SK-N-SH (cell line): Measurements from ENCODE around the gene PHIP. TPM values are rescaled to one million over a fixed set of nuclear protein-coding genes. Genes with fewer than 3 reads are reported as not detected.

Experiments
- CTCF ChIA-PET: fragments of 300-600, 350-600 bp; formaldehyde crosslinking; extraction: SDS; loops from one replicate; lab custom pipeline; 2021; lab: Yijun Ruan, JAX
- POLR2A ChIA-PET: fragments of 350-600 bp; sonication (Branson Sonifier 250); formaldehyde crosslinking; extraction: SDS; loops from one replicate; lab custom pipeline; 2020; ENCODE audit warnings: antibody characterized with exemption, inconsistent platforms; lab: Yijun Ruan, JAX
- DNase-seq: peaks from one replicate; pipeline ENCODE4 v3.0.0; 2012
- H2AFZ ChIP-seq: fragments of 200-600 bp; sonication (generic); 2 replicates; pipeline ENCODE4 v1.8.1; 2016; ENCODE audit warnings: antibody characterized with exemption, mild to moderate bottlenecking, low read depth
- H3F3A ChIP-seq: fragments of 200-600 bp; sonication (generic); replicated peaks from 2 replicates; pipeline ENCODE3; 2016; ENCODE audit warnings: antibody characterized with exemption, mild to moderate bottlenecking; ENCODE audit not compliant: insufficient read depth
- H3K27ac ChIP-seq, 2 experiments: fragments of 200-500 bp in 1 of 2; fragments of 200-600 bp in 1 of 2; sonication (Bioruptor generic) in 1 of 2; sonication (generic), shearing (Covaris generic) in 1 of 2; 2 replicates each; pipeline versions ENCODE4 v1.5.1 to v1.6.1; 2014 to 2016; ENCODE audit warnings: low read depth in 2 of 2, inconsistent platforms in 1 of 2, low read length in 1 of 2, mild to moderate bottlenecking in 1 of 2, mixed read lengths in 1 of 2
- H3K27me3 ChIP-seq: fragments of 200-600 bp; sonication (generic), shearing (Covaris generic); 2 replicates; pipeline ENCODE4 v1.6.1; 2016; ENCODE audit warnings: mixed run types; ENCODE audit not compliant: insufficient read depth
- H3K36me3 ChIP-seq, 2 experiments: fragments of 200-500 bp in 1 of 2; fragments of 200-600 bp in 1 of 2; sonication (Bioruptor generic) in 1 of 2; sonication (generic) in 1 of 2; replicated peaks in 1 of 2; 2 replicates each; pipeline versions ENCODE3 to v1.5.1; 2014 to 2016; ENCODE audit warnings: low read length in 1 of 2, mild to moderate bottlenecking in 1 of 2; ENCODE audit not compliant: insufficient read depth in 2 of 2, control insufficient read depth in 1 of 2
- H3K4me1 ChIP-seq, 2 experiments: fragments of 200-500 bp in 1 of 2; fragments of 200-600 bp in 1 of 2; sonication (Bioruptor generic) in 1 of 2; sonication (generic), shearing (Covaris generic) in 1 of 2; 2 replicates each; pipeline versions ENCODE4 v1.5.1 to v1.6.1; 2014 to 2016; ENCODE audit warnings: low read depth in 1 of 2, low read length in 1 of 2, mixed run types in 1 of 2; ENCODE audit not compliant: insufficient read depth in 2 of 2, control insufficient read depth in 1 of 2
- H3K4me2 ChIP-seq: fragments of 200-600 bp; sonication (generic), shearing (Covaris generic); 2 replicates; pipeline ENCODE4 v1.6.1; 2017; ENCODE audit warnings: mixed run types
- H3K4me3 ChIP-seq, 2 experiments: fragments of 200-500 bp in 1 of 2; fragments of 200-600 bp in 1 of 2; sonication (Bioruptor generic) in 1 of 2; sonication (generic), shearing (Covaris generic) in 1 of 2; 2 replicates each; pipeline versions ENCODE4 v1.5.1 to v1.8.1; 2014 to 2016; ENCODE audit warnings: low read depth in 2 of 2, inconsistent platforms in 1 of 2, low read length in 1 of 2, mild to moderate bottlenecking in 1 of 2, mixed read lengths in 1 of 2, moderate library complexity in 1 of 2
- H3K79me2 ChIP-seq: fragments of 200-600 bp; sonication (generic); 2 replicates; pipeline ENCODE4 v1.8.1; 2017; ENCODE audit warnings: mild to moderate bottlenecking; ENCODE audit not compliant: insufficient read depth
- H3K9ac ChIP-seq: fragments of 200-600 bp; sonication (generic); 2 replicates; pipeline ENCODE4 v1.6.1; 2017; ENCODE audit warnings: mixed run types
- H3K9me2 ChIP-seq: fragments of 200-600 bp; sonication (generic); 2 replicates; pipeline ENCODE4 v1.6.1; 2017; ENCODE audit warnings: mixed run types
- H3K9me3 ChIP-seq: fragments of 200-600 bp; sonication (generic); 2 replicates; pipeline ENCODE4 v1.6.1; 2017; ENCODE audit warnings: mixed run types, mild to moderate bottlenecking, moderate library complexity
- H4K20me1 ChIP-seq: fragments of 200-600 bp; sonication (generic); 2 replicates; pipeline ENCODE4 v1.6.1; 2017; ENCODE audit warnings: mild to moderate bottlenecking, mixed run types; ENCODE audit not compliant: insufficient read depth
- CHD2 ChIP-seq: fragments of 150-350 bp; IDR thresholded peaks from 2 replicates; pipeline ENCODE4 v1.6.1; 2018; ENCODE audit warnings: low read length; ENCODE audit not compliant: partially characterized antibody
- ELF1 ChIP-seq: IDR thresholded peaks from 2 replicates; pipeline ENCODE4 v1.4.0; 2012
- EP300 ChIP-seq, 2 experiments: IDR thresholded peaks; 2 replicates each; pipeline versions ENCODE4 v1.4.0 to v1.6.1; 2012; ENCODE audit warnings: borderline replicate concordance in 1 of 2, low read depth in 1 of 2, low read length in 1 of 2
- EZH2phosphoT487 ChIP-seq: fragments of 200-600 bp; sonication (generic); IDR thresholded peaks from 2 replicates; pipeline ENCODE4 v1.6.1; 2017; ENCODE audit warnings: low read depth, mixed run types, mild to moderate bottlenecking, antibody characterized with exemption, moderate library complexity, borderline replicate concordance
- FOSL2 ChIP-seq: IDR thresholded peaks from 2 replicates; pipeline ENCODE4 v1.4.0; 2012; ENCODE audit warnings: low read depth, mild to moderate bottlenecking, moderate library complexity, borderline replicate concordance
- FOXJ3 ChIP-seq: sonication (generic); formaldehyde crosslinking; IDR thresholded peaks from 2 replicates; pipeline ENCODE4 v1.5.1; 2020; ENCODE audit warnings: mild to moderate bottlenecking, missing genetic modification reagents
- FOXM1 ChIP-seq: IDR thresholded peaks from 2 replicates; pipeline ENCODE4 v1.4.0; 2012; ENCODE audit warnings: low read depth, mild to moderate bottlenecking
- GATA2 ChIP-seq: sonication (generic); formaldehyde crosslinking; IDR thresholded peaks from 2 replicates; pipeline ENCODE4 v1.5.0; 2020; ENCODE audit warnings: mild to moderate bottlenecking, missing genetic modification reagents
- JUND ChIP-seq: IDR thresholded peaks from 2 replicates; pipeline ENCODE4 v1.4.0; 2012
- MXI1 ChIP-seq: IDR thresholded peaks from 2 replicates; pipeline ENCODE4 v1.6.1; 2012; ENCODE audit warnings: mild to moderate bottlenecking, low read depth, low read length, improper control_type of control experiment
- RAD21 ChIP-seq: IDR thresholded peaks from 2 replicates; pipeline ENCODE4 v1.6.1; 2012; ENCODE audit warnings: mild to moderate bottlenecking, low read length
- RCOR1 ChIP-seq: fragments of 150-350 bp; IDR thresholded peaks from 2 replicates; pipeline ENCODE4 v1.6.1; 2017; ENCODE audit warnings: antibody characterized with exemption, low read length
- RFX5 ChIP-seq: IDR thresholded peaks from 2 replicates; pipeline ENCODE4 v1.6.1; 2012; ENCODE audit warnings: mild to moderate bottlenecking, improper control_type of control experiment, low read length
- RXRA ChIP-seq: IDR thresholded peaks from 2 replicates; pipeline ENCODE4 v1.4.0; 2012; ENCODE audit warnings: low read depth, mild to moderate bottlenecking, borderline replicate concordance
- TAF1 ChIP-seq: IDR thresholded peaks from 2 replicates; pipeline ENCODE4 v1.6.1; 2012; ENCODE audit warnings: low read depth, mild to moderate bottlenecking, low read length, moderate library complexity, borderline replicate concordance
- TEAD4 ChIP-seq: IDR thresholded peaks from 2 replicates; pipeline ENCODE4 v1.4.0; 2012; ENCODE audit warnings: mild to moderate bottlenecking, borderline replicate concordance; ENCODE audit not compliant: insufficient read depth
- YY1 ChIP-seq: IDR thresholded peaks from 2 replicates; pipeline ENCODE4 v1.4.0; 2012; ENCODE audit warnings: low read depth, mild to moderate bottlenecking
- WGBS: methylation state at CpG from one replicate; pipeline ENCODE4 v1.1.6; 2017; ENCODE audit warnings: low lambda C conversion rate; 5-methylcytosine and 5-hydroxymethylcytosine counted together
- polyA plus RNA-seq, 3 experiments: library from polyadenylated mRNA; depleted of rRNA; stranded (reverse); fragments of >200 nt; gene quantifications; 2 replicates each; pipeline ENCODE4 v1.2.3, GENCODE V29; 2012
- TF ChIP-seq, protein P1 (sequence below): IDR thresholded peaks from 2 replicates; pipeline ENCODE4 v1.4.0; 2012; ENCODE audit warnings: low read depth, borderline replicate concordance
- TF ChIP-seq, protein P2 (sequence below): IDR thresholded peaks from 2 replicates; pipeline ENCODE4 v1.4.0; 2012; ENCODE audit warnings: low read depth, borderline replicate concordance
- TF ChIP-seq, protein P3 (sequence below): fragments of 150-350 bp; IDR thresholded peaks from 2 replicates; pipeline ENCODE4 v1.6.1; 2016; ENCODE audit warnings: mild to moderate bottlenecking, low read depth, low read length
- TF ChIP-seq, protein P4 (sequence below): IDR thresholded peaks from 2 replicates; pipeline ENCODE4 v1.4.0; 2012; ENCODE audit warnings: low read depth
- TF ChIP-seq, protein P5 (sequence below): IDR thresholded peaks from 2 replicates; pipeline ENCODE4; 2012

The PHIP gene
- polyA plus RNA-seq, 1 of the 3 experiments (the other 2 are of a cell fraction) = 1.7 TPM

DNA sequence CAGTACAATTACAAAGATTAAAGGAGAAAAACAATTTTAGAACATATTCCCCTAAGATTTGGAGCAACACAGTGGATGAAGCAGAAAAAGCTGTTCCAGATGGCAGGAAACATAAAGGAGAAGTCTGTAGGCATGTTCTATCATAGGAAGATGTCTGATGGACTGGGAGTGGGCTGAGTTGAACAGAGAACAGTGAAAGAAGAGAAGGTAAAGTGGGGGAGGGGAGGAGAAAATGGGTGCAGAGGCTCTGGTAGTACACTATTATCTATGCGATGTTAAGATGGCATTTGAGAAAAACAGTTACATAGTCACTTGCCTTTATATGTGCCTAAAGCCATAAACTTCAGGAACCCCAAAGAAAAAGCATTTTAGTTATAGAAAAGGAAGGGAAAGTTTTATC lies 4.2 kb upstream of the PHIP start (continued):
- TF ChIP-seq, protein P1, sequence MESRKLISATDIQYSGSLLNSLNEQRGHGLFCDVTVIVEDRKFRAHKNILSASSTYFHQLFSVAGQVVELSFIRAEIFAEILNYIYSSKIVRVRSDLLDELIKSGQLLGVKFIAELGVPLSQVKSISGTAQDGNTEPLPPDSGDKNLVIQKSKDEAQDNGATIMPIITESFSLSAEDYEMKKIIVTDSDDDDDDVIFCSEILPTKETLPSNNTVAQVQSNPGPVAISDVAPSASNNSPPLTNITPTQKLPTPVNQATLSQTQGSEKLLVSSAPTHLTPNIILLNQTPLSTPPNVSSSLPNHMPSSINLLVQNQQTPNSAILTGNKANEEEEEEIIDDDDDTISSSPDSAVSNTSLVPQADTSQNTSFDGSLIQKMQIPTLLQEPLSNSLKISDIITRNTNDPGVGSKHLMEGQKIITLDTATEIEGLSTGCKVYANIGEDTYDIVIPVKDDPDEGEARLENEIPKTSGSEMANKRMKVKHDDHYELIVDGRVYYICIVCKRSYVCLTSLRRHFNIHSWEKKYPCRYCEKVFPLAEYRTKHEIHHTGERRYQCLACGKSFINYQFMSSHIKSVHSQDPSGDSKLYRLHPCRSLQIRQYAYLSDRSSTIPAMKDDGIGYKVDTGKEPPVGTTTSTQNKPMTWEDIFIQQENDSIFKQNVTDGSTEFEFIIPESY = no peak
- TF ChIP-seq, protein P2, sequence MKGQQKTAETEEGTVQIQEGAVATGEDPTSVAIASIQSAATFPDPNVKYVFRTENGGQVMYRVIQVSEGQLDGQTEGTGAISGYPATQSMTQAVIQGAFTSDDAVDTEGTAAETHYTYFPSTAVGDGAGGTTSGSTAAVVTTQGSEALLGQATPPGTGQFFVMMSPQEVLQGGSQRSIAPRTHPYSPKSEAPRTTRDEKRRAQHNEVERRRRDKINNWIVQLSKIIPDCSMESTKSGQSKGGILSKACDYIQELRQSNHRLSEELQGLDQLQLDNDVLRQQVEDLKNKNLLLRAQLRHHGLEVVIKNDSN = no peak

DNA sequence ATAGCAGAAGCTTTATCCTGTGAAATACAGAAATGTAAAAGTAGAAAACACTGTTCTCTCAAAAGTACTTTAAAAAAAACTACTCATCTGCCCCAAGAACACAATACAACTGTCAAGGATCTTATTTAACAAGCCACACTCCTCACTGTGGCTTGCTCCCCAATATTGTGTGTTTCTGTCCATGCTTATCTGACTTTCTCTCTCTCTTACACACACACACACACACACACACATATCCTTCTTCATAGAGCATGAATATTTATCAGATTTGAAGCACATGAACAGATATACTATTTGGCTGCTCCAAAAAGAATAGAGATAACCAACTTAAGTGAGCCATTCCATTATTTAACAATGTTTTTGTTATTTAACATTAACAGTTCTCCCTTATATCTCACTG lies 3.6 kb upstream of the PHIP start:
- Histone ChIP-seq H3K4me3 (no peak overlapping the region), H3K27me3 (no peaks in the 10 kb centered on the region), H3K4me1 (peaks cover 0 to 4% of the 10 kb centered on the region in 2 experiments; a peak in 2 of 4 replicates), H3K36me3 (no peaks in the 10 kb centered on the region), H2AFZ (no peak overlapping the region), H3K4me2 (no peak overlapping the region), H4K20me1 (no peaks in the 10 kb centered on the region), H3K27ac (no peak overlapping the region), H3K79me2 (peaks cover under 1% of the 10 kb centered on the region; the same call in 1 of the 2 replicates), H3K9me3 (no peaks in the 10 kb centered on the region), H3K9me2 (no peaks in the 10 kb centered on the region), H3F3A (peaks cover 6% of the 10 kb centered on the region), H3K9ac (no peak overlapping the region)
- CTCF ChIA-PET = no interaction called here
- no peak for DNase-seq
- TF ChIP-seq YY1 (no peak), CHD2 (no peak)
- POLR2A ChIA-PET = no interaction called here

DNA sequence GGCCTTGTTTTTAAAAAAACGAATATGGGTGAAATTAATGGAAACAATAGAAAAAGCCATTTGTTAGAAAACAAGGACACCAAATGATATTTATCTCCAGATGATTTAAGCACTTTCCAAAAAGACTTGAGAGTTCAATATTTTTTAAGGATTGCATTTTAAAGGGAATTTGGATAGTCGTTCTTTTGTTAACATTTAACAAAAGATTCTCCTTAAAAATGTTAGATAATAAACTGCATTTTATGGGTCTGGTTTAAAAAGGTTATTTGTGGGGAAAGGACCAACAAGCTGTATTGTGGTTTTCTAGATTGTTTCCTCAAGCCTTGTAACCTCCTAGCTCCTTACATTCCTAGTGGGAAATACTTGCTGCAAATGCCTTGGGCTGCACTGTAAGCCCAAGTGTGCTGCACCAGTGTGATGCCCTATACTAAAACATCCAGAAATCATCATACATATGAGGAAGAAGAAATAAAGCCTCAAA lies 1.5 kb upstream of the PHIP start:
- H3K79me2 ChIP-seq = peaks cover 21% of the 10 kb centered on the region
- TF ChIP-seq FOXJ3 (CRISPR knock-in tag) (no peak), FOSL2 (no peak), EP300 (IDR thresholded peaks at IDR 0.05; ENCODE audit: borderline replicate concordance in 1 of 2, low read depth in 1 of 2, low read length in 1 of 2) (no peak), RXRA (no peak), TEAD4 (no peak), RCOR1 (no peak), EZH2phosphoT487 (no peak), ELF1 (no peak), GATA2 (no peak), MXI1 (no peak), RFX5 (no peak), RAD21 (no peak), YY1 (no peak), JUND (no peak), FOXM1 (no peak), TAF1 (no peak)
- TF ChIP-seq, protein P3, sequence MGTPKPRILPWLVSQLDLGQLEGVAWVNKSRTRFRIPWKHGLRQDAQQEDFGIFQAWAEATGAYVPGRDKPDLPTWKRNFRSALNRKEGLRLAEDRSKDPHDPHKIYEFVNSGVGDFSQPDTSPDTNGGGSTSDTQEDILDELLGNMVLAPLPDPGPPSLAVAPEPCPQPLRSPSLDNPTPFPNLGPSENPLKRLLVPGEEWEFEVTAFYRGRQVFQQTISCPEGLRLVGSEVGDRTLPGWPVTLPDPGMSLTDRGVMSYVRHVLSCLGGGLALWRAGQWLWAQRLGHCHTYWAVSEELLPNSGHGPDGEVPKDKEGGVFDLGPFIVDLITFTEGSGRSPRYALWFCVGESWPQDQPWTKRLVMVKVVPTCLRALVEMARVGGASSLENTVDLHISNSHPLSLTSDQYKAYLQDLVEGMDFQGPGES = no peak
- TF ChIP-seq, protein P4, sequence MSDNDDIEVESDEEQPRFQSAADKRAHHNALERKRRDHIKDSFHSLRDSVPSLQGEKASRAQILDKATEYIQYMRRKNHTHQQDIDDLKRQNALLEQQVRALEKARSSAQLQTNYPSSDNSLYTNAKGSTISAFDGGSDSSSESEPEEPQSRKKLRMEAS = no peak
- TF ChIP-seq, protein P5, sequence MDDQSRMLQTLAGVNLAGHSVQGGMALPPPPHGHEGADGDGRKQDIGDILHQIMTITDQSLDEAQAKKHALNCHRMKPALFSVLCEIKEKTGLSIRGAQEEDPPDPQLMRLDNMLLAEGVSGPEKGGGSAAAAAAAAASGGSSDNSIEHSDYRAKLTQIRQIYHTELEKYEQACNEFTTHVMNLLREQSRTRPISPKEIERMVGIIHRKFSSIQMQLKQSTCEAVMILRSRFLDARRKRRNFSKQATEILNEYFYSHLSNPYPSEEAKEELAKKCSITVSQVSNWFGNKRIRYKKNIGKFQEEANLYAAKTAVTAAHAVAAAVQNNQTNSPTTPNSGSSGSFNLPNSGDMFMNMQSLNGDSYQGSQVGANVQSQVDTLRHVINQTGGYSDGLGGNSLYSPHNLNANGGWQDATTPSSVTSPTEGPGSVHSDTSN = no peak
- H3K9ac ChIP-seq = peak overlapping the region; percentile 97; the same call in 1 of the 2 replicates
- peaks cover 0 to 13% of the 10 kb centered on the region in 2 experiments; a peak in 2 of 4 replicates for H3K4me1 ChIP-seq
- H4K20me1 ChIP-seq = no peaks in the 10 kb centered on the region
- peak overlapping the region; percentile 83 for H3K4me2 ChIP-seq
- H3K27ac ChIP-seq = peak overlapping the region; percentile 95 to 99; a peak in 3 of 4 replicates
- no peaks in the 10 kb centered on the region for H3K9me2 ChIP-seq
- CTCF ChIA-PET = interaction anchor here (0.8 to 1.5 kb wide), 6 partner anchors 9 to 531 kb away, joined by 3 to 5 read pairs (median 4); no protein-coding TSS in a partner anchor
- no peak for DNase-seq
- H3F3A ChIP-seq = peaks cover 10% of the 10 kb centered on the region
- 4% methylated on average over 2 of the region's 2 CpGs for WGBS
- no peaks in the 10 kb centered on the region for H3K9me3 ChIP-seq
- POLR2A ChIA-PET = no interaction called here
- no peaks in the 10 kb centered on the region for H3K36me3 ChIP-seq
- H3K4me3 ChIP-seq = peak overlapping the region; percentile 82 to 92; a peak in 3 of 4 replicates
- H2AFZ ChIP-seq = peak overlapping the region; percentile 95
- H3K27me3 ChIP-seq = no peaks in the 10 kb centered on the region
